HUES48 (cell line): ENCODE measurements around the gene PSMD8.

Source experiments
- H3K27ac ChIP-seq: one replicate; pipeline ENCODE4 v1.7.0; 2013; ENCODE audit warnings: low read depth, low read length, inconsistent platforms
- H3K27me3 ChIP-seq: 2 replicates; pipeline ENCODE4 v1.6.1; 2013; ENCODE audit warnings: mild to moderate bottlenecking, low read length; ENCODE audit not compliant: control insufficient read depth, insufficient read depth
- H3K36me3 ChIP-seq: 2 replicates; pipeline ENCODE4 v1.6.1; 2013; ENCODE audit warnings: low read length; ENCODE audit not compliant: control insufficient read depth, insufficient read depth
- H3K4me1 ChIP-seq: 2 replicates; pipeline ENCODE4 v1.6.1; 2013; ENCODE audit warnings: mild to moderate bottlenecking, low read length; ENCODE audit not compliant: control insufficient read depth, insufficient read depth
- H3K4me3 ChIP-seq: 2 replicates; pipeline ENCODE4 v1.5.1; 2013; ENCODE audit warnings: mild to moderate bottlenecking, low read depth, low read length
- H3K9ac ChIP-seq: 2 replicates; pipeline ENCODE4 v1.6.1; 2013; ENCODE audit warnings: mild to moderate bottlenecking, low read depth, low read length, moderate library complexity
- H3K9me3 ChIP-seq: 2 replicates; pipeline ENCODE4 v1.6.1; 2013; ENCODE audit warnings: low read length; ENCODE audit not compliant: control insufficient read depth, insufficient read depth

Gene PSMD8

DNA sequence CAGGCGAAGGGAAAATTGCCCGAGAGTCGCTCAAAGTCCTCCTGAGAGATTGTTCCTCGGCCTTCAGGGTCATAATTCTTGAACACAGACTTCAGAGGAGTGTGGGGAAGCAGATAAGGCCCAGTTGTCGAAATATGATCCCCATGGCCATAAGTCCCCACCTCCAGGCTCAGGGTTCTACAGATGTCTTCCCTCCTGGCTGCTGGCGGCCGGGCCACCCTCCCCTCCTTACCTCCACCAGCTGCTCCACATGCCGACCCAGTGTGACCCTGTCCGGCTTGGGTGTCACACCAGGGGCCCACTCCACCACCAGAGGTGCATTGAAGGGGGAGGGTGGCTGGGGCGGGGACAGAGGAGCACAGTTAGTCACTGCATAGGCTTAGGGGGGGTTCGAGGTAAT lies 38.6 kb downstream of the PSMD8 start:
- Histone ChIP-seq H3K4me3 (no peak overlapping the region), H3K27me3 (no peaks in the 10 kb centered on the region), H3K36me3 (no peaks in the 10 kb centered on the region), H3K27ac (no peak overlapping the region), H3K4me1 (peaks cover 7% of the 10 kb centered on the region; the same call in 1 of the 2 replicates), H3K9me3 (no peaks in the 10 kb centered on the region), H3K9ac (no peak overlapping the region)

DNA sequence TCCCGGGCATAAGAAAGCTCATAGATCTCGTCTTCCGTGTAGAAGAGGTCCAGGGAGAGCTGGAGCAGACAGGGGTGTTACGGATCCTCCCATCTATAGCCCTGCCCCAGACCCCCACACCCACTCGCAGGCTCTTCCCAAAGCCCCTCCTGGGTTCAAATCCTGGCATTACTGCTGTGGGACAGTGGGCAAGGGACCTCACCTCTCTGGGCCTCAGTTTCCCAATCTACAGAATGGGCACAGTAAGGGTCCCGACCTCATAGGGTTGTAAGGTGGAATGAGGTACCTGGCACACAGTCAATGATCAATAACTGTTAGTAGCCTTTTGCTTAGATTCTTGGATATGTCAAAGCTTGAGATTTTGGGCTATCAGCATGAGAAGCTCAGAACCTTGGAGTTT lies 39.0 kb downstream of the PSMD8 start:
- no peak overlapping the region for H3K4me3 ChIP-seq
- no peak overlapping the region for H3K27ac ChIP-seq
- no peaks in the 10 kb centered on the region for H3K36me3 ChIP-seq
- H3K9ac ChIP-seq, result no peak overlapping the region
- H3K9me3 ChIP-seq, result no peaks in the 10 kb centered on the region
- no peaks in the 10 kb centered on the region for H3K27me3 ChIP-seq
- peaks cover 7% of the 10 kb centered on the region; the same call in 1 of the 2 replicates for H3K4me1 ChIP-seq

DNA sequence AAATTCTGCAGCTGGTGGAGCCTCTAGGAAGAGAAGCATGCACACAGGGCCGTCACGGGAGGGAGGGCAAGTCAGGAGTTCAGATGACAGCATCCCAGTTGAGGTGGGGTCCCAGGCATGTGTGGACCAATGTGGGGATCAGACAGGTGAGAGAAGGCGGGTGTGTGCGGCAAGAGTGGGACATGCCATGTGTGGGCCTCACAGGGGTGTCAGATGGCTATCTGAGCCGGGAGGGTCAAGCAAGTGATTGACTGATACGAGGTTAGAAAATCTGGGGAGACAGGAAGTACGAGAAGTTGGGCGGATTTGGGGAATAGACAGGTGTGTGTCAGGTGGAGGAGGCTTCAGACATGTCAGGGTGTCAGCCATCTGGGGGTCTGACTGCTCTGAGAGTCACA lies 42.8 kb downstream of the PSMD8 start:
- peak overlapping the region; percentile 64; the same call in 1 of the 2 replicates for H3K4me3 ChIP-seq
- H3K9me3 ChIP-seq, result no peaks in the 10 kb centered on the region
- H3K36me3 ChIP-seq, result no peaks in the 10 kb centered on the region
- peaks cover 6% of the 10 kb centered on the region; the same call in 1 of the 2 replicates for H3K27me3 ChIP-seq
- peaks cover 7% of the 10 kb centered on the region; the same call in 1 of the 2 replicates for H3K4me1 ChIP-seq
- no peak overlapping the region for H3K27ac ChIP-seq
- no peak overlapping the region for H3K9ac ChIP-seq

DNA sequence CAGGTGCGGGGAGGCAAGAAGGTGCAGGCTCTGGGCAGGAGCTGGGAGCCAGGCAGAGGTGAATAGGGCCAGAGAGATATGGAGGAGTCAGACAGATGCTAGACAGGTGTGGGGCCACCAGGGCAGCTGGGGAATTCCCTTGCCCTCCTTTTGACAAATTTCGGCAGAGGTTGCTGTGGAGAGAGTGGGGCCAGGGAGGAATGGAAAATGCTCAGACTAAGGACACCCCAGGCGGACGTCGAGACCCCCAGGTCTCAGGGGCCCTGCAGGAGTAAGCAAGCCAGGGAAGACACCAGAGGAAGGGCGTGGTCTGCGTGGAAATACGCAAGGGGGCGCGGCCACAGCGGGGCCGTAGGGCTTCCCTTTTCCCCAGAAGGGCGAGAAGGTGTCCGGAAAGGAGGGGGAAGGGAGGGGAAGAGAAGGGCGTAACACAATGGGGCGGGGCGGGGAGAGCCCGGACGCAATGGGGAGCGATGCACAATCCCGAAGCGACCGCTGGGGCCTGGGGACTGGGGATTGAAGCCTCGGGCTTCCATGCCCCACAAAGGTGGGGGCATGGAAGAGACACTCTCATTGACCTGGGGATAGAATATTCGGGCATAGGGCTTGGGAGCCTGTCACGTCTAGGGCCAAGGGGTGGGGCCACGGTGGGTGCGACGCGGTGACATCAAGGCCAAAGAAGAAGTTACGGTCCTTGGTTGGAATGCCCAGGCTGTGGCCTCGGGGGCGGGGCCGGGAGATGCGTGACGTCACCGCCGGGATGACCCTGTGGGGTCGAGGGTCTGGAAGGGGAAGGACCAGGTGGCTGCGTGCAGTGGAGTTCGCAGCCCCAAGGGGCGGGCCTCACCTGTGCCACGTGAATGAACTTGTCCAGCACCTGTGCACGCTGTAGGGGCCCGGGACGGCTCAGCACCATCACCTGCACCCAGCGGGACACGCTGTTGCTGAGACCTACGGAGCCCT lies 43.5 kb downstream of the PSMD8 start:
- H3K4me1 ChIP-seq, result peaks cover 7% of the 10 kb centered on the region; the same call in 1 of the 2 replicates
- H3K9ac ChIP-seq, result peak overlapping the region; percentile 22; the same call in 1 of the 2 replicates
- H3K9me3 ChIP-seq, result no peaks in the 10 kb centered on the region
- H3K36me3 ChIP-seq, result no peaks in the 10 kb centered on the region
- H3K27ac ChIP-seq, result peak overlapping the region; percentile 68
- peaks cover 6% of the 10 kb centered on the region; the same call in 1 of the 2 replicates for H3K27me3 ChIP-seq
- H3K4me3 ChIP-seq, result peak overlapping the region; percentile 64

DNA sequence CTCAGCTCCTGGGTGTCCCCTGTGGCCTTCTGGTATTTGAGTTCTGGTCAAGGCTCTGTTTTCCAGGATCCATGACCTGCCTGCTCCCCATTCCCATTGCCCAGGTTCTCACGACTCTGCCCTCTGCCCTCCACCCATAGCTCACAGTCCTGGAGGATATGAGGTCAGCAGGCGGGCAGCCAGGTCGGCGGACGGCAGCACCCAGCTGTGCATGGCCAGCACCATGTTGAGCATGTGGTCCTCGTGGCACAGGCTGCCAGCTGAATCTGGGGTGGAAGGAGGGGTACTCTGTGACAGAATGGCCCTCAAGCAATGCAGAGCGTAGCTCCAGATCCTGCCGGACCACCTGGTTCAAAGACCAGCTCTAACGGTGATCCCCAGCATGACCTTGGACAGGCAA lies 46.6 kb downstream of the PSMD8 start:
- peaks cover 6% of the 10 kb centered on the region; the same call in 1 of the 2 replicates for H3K27me3 ChIP-seq
- H3K9ac ChIP-seq, result no peak overlapping the region
- no peaks in the 10 kb centered on the region for H3K9me3 ChIP-seq
- H3K4me1 ChIP-seq, result peaks cover 13% of the 10 kb centered on the region; the same call in 1 of the 2 replicates
- no peaks in the 10 kb centered on the region for H3K36me3 ChIP-seq
- H3K4me3 ChIP-seq, result no peak overlapping the region
- H3K27ac ChIP-seq, result no peak overlapping the region

DNA sequence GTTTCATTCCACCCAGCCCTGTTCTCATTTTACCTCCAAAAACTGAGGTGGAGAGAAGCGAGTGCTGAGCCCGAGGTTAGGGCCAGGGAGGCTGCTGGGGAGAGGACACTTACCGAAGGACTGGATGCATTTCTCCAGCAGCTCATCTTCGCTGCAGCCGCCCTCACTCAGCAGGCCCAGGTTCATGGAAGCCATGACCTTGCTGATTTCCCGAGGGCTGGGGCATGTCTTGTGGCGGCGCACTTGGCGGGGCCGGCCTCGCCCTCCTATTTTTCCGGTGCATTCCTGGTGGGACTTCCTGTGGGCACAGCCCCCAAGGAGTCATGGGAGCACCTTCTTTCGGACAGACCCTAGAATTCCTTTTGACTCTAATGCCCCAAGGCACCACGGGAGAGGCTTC lies 47.5 kb downstream of the PSMD8 start:
- H3K36me3 ChIP-seq, result no peaks in the 10 kb centered on the region
- no peaks in the 10 kb centered on the region for H3K9me3 ChIP-seq
- no peak overlapping the region for H3K27ac ChIP-seq
- peaks cover 6% of the 10 kb centered on the region; the same call in 1 of the 2 replicates for H3K27me3 ChIP-seq
- H3K9ac ChIP-seq, result no peak overlapping the region
- no peak overlapping the region for H3K4me3 ChIP-seq
- peaks cover 19% of the 10 kb centered on the region; the same call in 1 of the 2 replicates for H3K4me1 ChIP-seq

DNA sequence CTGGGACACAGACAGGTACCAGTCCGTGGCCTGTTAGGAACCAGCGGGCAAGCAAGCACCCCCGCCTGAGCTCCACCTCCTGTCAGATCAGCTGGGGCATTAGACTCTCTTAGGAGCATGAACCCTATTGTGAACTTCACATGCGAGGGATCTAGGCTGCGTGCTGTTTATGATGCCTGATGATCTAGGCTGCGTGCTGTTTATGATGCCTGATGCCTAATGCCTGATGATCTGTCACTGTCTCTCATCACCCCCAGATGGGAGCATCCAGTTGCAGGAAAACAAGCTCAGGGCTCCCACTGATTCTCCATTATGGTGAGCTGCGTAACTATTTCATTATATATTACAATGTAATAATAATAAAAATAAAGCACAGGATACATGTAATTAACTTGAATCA lies 48.1 kb downstream of the PSMD8 start:
- Histone ChIP-seq H3K36me3 (no peaks in the 10 kb centered on the region), H3K27me3 (peaks cover 6% of the 10 kb centered on the region; the same call in 1 of the 2 replicates), H3K27ac (no peak overlapping the region), H3K4me1 (peaks cover 14% of the 10 kb centered on the region; the same call in 1 of the 2 replicates), H3K9me3 (no peaks in the 10 kb centered on the region), H3K4me3 (no peak overlapping the region), H3K9ac (no peak overlapping the region)

DNA sequence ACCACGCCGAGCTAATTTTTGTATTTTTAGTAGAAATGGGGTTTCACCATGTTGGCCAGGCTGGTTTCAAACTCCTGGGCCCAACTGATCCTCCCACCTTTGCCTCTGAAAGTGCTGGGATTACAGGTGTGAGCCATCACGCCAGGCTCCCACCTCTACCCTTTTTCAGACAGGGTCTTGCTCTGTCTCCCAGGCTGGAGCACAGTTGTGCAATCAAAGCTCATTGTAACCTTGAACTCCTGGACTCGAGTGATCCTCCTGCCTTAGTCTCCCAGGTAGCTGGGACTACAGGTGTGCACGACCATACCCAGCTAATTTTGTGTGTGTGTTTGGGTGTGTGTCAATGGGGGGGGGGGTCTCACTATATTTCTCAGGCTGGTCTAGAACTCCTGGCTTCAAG lies 49.9 kb downstream of the PSMD8 start:
- Histone ChIP-seq H3K27ac (no peak overlapping the region), H3K9me3 (no peaks in the 10 kb centered on the region), H3K9ac (no peak overlapping the region), H3K4me1 (peaks cover 12% of the 10 kb centered on the region; the same call in 1 of the 2 replicates), H3K27me3 (no peaks in the 10 kb centered on the region), H3K4me3 (no peak overlapping the region), H3K36me3 (no peaks in the 10 kb centered on the region)

DNA sequence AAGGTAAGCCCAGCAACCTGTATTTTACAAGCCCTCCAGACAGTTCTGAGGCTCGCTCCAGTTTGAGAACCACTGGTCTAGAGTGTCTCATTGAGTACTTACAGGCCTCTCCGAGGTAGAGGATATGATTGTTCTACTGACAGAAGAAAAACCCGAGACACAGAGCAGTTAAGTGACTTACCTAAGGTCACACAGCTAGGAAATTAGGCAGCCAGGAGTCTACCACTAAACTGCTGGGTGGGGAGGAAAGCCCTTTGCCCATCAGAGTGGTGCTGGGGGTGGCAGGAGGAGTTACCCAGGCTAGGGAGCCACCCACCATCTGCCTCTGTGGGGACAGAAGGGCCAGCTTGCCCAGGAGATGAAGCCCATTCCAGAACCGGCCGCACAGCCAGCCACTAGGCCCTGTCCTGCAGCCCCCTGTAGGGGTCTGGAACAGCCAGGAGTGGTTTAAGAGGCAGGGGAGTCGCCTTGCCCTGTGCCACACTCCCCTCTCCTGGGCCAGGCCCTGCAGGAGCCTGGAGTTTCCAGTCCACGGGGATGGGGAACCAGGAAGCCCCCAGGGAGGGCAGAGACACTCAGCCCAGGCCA lies 50.9 kb downstream of the PSMD8 start:
- Histone ChIP-seq H3K4me1 (peaks cover 12% of the 10 kb centered on the region; the same call in 1 of the 2 replicates), H3K9me3 (no peaks in the 10 kb centered on the region), H3K27ac (no peak overlapping the region), H3K27me3 (no peaks in the 10 kb centered on the region), H3K4me3 (no peak overlapping the region), H3K36me3 (no peaks in the 10 kb centered on the region), H3K9ac (no peak overlapping the region)

DNA sequence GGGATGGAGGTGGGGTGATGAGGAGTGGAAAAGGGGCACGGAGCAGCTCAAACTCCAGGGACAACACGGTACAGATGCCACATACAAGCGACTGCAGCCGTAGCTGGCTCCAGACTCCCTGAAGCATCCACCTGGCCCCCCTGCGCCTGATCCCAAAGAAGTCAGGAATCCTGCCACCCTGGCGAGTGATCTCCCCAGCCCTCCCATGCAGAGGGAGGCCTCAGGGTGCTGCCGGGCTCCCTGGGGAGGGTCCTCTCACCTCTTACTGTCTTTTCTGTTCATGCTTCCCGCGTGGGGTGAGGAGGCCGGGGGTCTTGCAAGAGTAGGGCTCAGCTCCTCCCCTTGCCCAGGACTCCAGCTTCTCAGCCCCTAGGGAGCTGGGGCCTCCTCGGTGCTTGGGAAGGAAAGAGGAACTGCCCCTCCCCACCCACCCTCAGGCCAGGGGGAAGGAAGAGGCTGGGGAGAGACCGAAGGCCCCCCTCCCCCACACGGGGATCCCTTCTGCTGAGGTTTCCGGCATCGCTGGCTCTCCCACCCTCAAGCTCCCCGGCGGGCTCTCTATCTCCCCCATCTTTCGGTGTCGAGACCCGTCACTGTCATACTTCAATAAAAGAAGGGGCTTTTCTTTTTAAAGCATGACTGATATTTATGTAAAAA lies 51.6 kb downstream of the PSMD8 start, which contains the start of gene RASGRP4:
RASGRP4 (minus strand) TSS at position 410 of the 657 bp plus-strand sequence; CDS start at position 282, 128 bp downstream.
- Histone ChIP-seq H3K9me3 (no peaks in the 10 kb centered on the region), H3K36me3 (no peaks in the 10 kb centered on the region), H3K27ac (no peak within 1 kb of the TSS), H3K9ac (no peak within 1 kb of the TSS), H3K4me3 (no peak within 1 kb of the TSS), H3K4me1 (peaks cover 12% of the 10 kb centered on the region; the same call in 1 of the 2 replicates), H3K27me3 (no peaks in the 10 kb centered on the region)
